Tibial artery (tissue), 4 donors: Measurements from ENCODE around the gene STEEP1.

Source experiments
- DNase-seq, 2 donors: peaks; one replicate each; pipeline ENCODE4 v3.0.0-alpha.2; 2019
- H3K27ac ChIP-seq, 2 donors: fragments of 200-600 bp; sonication (generic) in 1 of 2; 1 replicate in 1 of 2; 2 replicates in 1 of 2; pipeline ENCODE4 v1.5.1; 2018 to 2019; ENCODE audit warnings: mild to moderate bottlenecking in 1 of 2
- H3K27me3 ChIP-seq, 2 donors: fragments of 200-600 bp; sonication (generic) in 1 of 2; one replicate each; pipeline versions ENCODE4 v1.5.1 to v1.6.0; 2016 to 2019
- H3K36me3 ChIP-seq, 3 donors: fragments of 200-600 bp; sonication (generic) in 2 of 3; one replicate each; pipeline ENCODE4 v1.5.1; 2016 to 2019; ENCODE audit warnings: mild to moderate bottlenecking in 2 of 3
- H3K4me1 ChIP-seq, 4 donors: fragments of 200-600 bp; sonication (generic) in 2 of 4; 1 replicate in 3 of 4; 2 replicates in 1 of 4; pipeline ENCODE4 v1.5.1; 2016 to 2019
- H3K4me3 ChIP-seq, 2 donors: fragments of 200-600 bp; sonication (generic) in 1 of 2; 1 replicate in 1 of 2; 2 replicates in 1 of 2; pipeline ENCODE4 v1.5.1; 2018 to 2019; ENCODE audit warnings: mild to moderate bottlenecking in 2 of 2
- H3K9me3 ChIP-seq, 3 donors: fragments of 200-600 bp; sonication (generic) in 1 of 3; one replicate each; pipeline ENCODE4 v1.5.1; 2016 to 2019
- intact Hi-C: fragments of 100-400 bp; cut with DNase I; formaldehyde crosslinking; loops from one replicate; pipeline ENCODE4 v1.15.0; 2023; ENCODE audit warnings: low total_unique reads
- TF ChIP-seq, protein P1 (sequence below), 2 experiments: fragments of 200-600 bp in 1 of 2; fragments of 450-650 bp in 1 of 2; IDR thresholded peaks; one replicate each; pipeline ENCODE4 v1.5.1; 2017 to 2019; ENCODE audit warnings: antibody characterized with exemption in 2 of 2, mild to moderate bottlenecking in 1 of 2, moderate library complexity in 1 of 2

STEEP1 gene

DNA sequence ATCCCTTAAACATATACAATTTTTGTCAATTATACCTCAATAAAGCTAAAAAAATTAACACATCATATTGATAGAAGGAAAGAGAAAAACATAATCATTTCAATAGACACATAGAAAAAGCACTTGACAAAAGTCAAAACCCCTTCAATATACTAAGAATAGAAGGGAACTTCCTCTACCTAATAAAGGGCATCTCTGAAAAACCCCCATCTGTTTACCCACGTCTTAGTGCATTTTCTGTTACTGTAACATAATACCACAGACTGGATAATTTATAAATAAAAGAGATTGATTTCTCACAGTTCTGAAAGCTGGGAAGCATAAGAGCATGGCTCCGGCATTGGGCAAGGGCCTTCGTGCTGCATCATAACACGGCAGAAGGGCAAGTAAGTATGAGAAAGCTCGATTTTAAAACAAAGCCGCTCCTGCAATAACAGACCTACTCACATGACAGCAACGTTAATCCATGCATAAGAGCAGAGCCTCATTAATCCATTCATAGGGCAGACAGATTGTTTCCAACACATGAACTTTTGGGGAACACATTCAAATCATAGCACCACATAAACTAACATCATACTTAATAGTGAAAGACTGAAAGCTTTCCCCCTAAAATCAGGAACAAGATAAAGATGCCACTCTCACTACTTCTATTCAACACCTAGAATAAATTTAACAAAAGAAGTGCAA lies 15.7 kb downstream of the STEEP1 start:
- Histone ChIP-seq H3K36me3 (peaks cover 0 to under 1% (median 0%) of the 10 kb centered on the region in 3 donors), H3K27ac (no peak overlapping the region), H3K27me3 (no peaks in the 10 kb centered on the region), H3K4me1 (no peaks in the 10 kb centered on the region), H3K9me3 (no peaks in the 10 kb centered on the region), H3K4me3 (no peak overlapping the region)
- intact Hi-C loops, result no loop called here
- TF ChIP-seq, protein P1, sequence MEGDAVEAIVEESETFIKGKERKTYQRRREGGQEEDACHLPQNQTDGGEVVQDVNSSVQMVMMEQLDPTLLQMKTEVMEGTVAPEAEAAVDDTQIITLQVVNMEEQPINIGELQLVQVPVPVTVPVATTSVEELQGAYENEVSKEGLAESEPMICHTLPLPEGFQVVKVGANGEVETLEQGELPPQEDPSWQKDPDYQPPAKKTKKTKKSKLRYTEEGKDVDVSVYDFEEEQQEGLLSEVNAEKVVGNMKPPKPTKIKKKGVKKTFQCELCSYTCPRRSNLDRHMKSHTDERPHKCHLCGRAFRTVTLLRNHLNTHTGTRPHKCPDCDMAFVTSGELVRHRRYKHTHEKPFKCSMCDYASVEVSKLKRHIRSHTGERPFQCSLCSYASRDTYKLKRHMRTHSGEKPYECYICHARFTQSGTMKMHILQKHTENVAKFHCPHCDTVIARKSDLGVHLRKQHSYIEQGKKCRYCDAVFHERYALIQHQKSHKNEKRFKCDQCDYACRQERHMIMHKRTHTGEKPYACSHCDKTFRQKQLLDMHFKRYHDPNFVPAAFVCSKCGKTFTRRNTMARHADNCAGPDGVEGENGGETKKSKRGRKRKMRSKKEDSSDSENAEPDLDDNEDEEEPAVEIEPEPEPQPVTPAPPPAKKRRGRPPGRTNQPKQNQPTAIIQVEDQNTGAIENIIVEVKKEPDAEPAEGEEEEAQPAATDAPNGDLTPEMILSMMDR (IDR thresholded peaks at IDR 0.05), result no peak
- DNase-seq, result no peak

DNA sequence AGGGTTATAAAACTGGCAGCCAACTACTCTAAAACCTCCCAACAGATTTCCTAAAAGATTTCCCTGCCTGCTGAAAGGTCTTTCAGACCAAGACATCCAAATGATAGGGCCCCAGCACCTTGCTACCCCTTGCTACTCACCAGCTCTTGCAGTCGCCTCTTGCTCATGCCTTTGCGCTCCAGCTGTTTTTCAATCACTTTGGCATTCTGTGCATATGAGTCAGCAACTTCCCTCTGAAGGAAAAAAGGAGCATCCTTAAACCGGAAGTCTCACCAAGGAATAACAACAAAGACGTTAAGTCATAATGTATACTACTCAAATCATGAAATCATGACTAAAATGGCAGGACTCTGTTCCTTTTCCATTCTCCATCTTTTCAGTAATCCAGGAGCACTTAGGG lies 24.0 kb downstream of the STEEP1 start:
- H3K27ac ChIP-seq, result no peak overlapping the region
- TF ChIP-seq, protein P1 (IDR thresholded peaks at IDR 0.05), result no peak
- intact Hi-C loops, result no loop called here

DNA sequence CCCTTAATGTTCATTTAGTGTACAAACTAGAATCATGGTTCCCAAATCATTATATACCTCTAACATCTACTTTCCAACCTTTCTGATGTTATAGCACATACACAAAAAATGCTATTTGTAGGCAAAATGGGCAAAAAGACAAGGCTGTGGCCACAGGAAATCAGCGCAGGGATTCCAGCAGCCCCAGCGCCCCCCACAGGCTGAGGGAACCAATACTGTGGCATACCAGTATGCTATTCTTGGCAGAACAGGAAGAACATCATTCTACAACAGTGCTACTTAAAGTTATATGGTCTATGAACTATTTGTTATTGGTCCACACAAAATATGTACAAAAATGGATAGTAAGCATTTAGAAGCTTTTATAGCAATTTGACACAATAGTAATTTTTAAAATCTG lies 25.3 kb downstream of the STEEP1 start:
- H3K36me3 ChIP-seq, result peaks cover 0 to 39% (median 0%) of the 10 kb centered on the region in 3 donors
- no peaks in the 10 kb centered on the region for H3K27me3 ChIP-seq
- H3K27ac ChIP-seq, result no peak overlapping the region
- TF ChIP-seq, protein P1 (IDR thresholded peaks at IDR 0.05), result no peak
- no peaks in the 10 kb centered on the region for H3K4me1 ChIP-seq
- H3K9me3 ChIP-seq, result no peaks in the 10 kb centered on the region
- intact Hi-C loops, result no loop called here
- H3K4me3 ChIP-seq, result no peak overlapping the region
- no peak for DNase-seq

More for the DNA sequence above, 24.0 kb downstream of the STEEP1 start:
- H3K27me3 ChIP-seq, result no peaks in the 10 kb centered on the region
- H3K9me3 ChIP-seq, result no peaks in the 10 kb centered on the region
- no peaks in the 10 kb centered on the region for H3K4me1 ChIP-seq
- no peak for DNase-seq
- H3K4me3 ChIP-seq, result no peak overlapping the region
- H3K36me3 ChIP-seq, result peaks cover 0 to 39% (median 0%) of the 10 kb centered on the region in 3 donors

DNA sequence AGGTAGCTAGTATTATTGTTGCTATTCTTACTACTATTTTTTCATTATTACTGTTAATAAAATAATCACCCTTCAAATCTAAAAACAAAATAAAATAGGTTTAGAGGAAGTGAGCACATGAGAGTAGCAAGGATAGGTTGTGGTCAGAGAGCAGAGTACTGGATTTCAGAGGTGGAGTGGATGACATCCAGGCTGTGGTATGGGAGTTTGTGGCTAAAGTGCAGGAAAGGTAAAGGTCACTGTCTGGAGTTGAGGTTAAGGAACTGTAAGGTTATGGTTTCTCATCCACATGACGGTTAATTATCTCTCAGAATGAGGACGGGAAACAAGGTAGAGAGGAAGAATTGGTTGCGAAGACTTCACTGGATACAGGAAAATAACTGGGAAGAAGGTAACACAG lies 27.7 kb downstream of the STEEP1 start:
- intact Hi-C loops, result no loop called here
- H3K4me1 ChIP-seq, result no peaks in the 10 kb centered on the region
- no peaks in the 10 kb centered on the region for H3K27me3 ChIP-seq
- H3K27ac ChIP-seq, result no peak overlapping the region
- H3K36me3 ChIP-seq, result peaks cover 0 to 37% (median 0%) of the 10 kb centered on the region in 3 donors
- TF ChIP-seq, protein P1 (IDR thresholded peaks at IDR 0.05), result no peak
- no peaks in the 10 kb centered on the region for H3K9me3 ChIP-seq
- H3K4me3 ChIP-seq, result no peak overlapping the region
- DNase-seq, result no peak

DNA sequence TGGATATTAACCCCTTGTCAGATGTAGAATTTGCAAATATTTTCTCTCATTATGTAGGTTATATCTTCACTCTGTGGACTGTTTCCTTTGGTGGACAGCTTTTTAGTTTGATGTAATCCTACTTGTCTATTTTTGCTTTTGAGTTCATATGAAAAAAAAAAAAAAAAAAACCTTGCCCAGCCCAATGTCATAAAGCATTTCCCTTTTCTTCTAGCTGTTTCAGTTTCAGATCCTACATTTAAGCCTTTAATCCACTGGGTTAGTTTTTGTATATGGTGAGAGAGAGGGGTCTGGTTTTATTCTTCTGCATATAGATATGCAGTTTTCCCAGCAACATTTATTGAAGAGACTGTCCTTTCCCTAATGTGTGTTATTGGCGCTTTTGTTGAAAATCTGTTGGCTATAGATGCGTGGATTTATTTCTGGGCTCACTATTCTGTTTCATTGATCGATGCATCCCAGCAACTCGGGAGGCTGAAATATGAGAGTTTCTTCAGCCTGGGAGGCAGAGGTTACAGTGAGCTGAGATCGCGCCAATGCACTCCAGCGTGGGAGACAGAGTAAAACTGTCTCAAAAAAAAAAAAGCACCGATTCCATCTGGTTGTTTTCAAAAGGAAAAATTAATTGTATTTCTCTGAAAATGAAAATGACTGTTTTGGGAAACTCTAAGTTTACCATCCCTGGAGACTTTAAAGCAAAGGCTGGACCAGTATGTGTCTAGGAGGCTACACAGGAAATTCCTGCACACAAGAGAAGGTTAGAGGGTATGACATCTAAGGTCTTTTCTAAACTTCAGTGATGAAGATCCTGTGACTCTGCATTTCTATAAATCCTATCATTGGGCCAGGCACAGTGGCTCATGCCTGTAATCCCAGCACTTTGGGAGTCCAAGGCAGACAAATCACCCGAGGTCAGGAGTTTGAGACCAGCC lies 35.6 kb downstream of the STEEP1 start:
- no peak overlapping the region for H3K27ac ChIP-seq
- DNase-seq, result no peak
- H3K4me1 ChIP-seq, result no peaks in the 10 kb centered on the region
- no peaks in the 10 kb centered on the region for H3K36me3 ChIP-seq
- intact Hi-C loops, result no loop called here
- no peaks in the 10 kb centered on the region for H3K27me3 ChIP-seq
- TF ChIP-seq, protein P1 (IDR thresholded peaks at IDR 0.05), result no peak
- no peak overlapping the region for H3K4me3 ChIP-seq
- H3K9me3 ChIP-seq, result no peaks in the 10 kb centered on the region
